Tibial nerve (tissue), 4 donors: ENCODE results near the gene RRAGB.

Experiments used
- EP300 ChIP-seq, 2 donors: sonication (generic); formaldehyde crosslinking; IDR thresholded peaks; one replicate each; pipeline ENCODE4 v1.6.1; 2017; ENCODE audit warnings: antibody characterized with exemption in 2 of 2, mild to moderate bottlenecking in 1 of 2
- POLR2A ChIP-seq, 2 donors: fragments of 450-650 bp; IDR thresholded peaks; one replicate each; pipeline ENCODE4 v1.6.1; 2017; ENCODE audit warnings: antibody characterized with exemption in 2 of 2, mild to moderate bottlenecking in 2 of 2, moderate library complexity in 2 of 2
- TF ChIP-seq, protein P1 (sequence below), 5 experiments: fragments of 200-600 bp in 3 of 5; fragments of 450-650 bp in 2 of 5; sonication (generic) in 3 of 5; IDR thresholded peaks; one replicate each; pipeline ENCODE4 v1.5.1; 2016 to 2019; ENCODE audit warnings: antibody characterized with exemption in 5 of 5, mild to moderate bottlenecking in 3 of 5, moderate library complexity in 2 of 5

DNA sequence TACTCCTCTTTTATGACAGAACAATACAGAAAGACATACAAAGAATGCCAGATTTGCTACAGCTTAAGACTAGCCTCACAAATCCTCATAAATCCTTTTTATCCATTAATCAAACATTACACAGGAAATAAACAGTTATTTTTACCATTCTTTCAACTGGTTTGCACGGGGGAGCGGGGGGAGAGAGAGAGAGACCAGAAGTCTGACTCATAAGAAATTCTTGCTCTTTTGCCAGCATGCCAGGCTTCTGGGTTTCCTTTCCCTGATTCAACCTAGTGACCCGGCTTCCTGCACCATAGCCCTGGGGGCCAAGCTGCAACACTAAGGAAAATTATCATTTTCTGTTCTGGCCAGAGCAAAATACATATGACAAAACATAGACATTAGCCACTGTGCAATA, 6.8 kb upstream of the RRAGB start:
- no peak for TF ChIP-seq POLR2A (IDR thresholded peaks at IDR 0.05)
- TF ChIP-seq, protein P1, sequence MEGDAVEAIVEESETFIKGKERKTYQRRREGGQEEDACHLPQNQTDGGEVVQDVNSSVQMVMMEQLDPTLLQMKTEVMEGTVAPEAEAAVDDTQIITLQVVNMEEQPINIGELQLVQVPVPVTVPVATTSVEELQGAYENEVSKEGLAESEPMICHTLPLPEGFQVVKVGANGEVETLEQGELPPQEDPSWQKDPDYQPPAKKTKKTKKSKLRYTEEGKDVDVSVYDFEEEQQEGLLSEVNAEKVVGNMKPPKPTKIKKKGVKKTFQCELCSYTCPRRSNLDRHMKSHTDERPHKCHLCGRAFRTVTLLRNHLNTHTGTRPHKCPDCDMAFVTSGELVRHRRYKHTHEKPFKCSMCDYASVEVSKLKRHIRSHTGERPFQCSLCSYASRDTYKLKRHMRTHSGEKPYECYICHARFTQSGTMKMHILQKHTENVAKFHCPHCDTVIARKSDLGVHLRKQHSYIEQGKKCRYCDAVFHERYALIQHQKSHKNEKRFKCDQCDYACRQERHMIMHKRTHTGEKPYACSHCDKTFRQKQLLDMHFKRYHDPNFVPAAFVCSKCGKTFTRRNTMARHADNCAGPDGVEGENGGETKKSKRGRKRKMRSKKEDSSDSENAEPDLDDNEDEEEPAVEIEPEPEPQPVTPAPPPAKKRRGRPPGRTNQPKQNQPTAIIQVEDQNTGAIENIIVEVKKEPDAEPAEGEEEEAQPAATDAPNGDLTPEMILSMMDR (IDR thresholded peaks at IDR 0.05) = no peak
- peak in 1 of 2 donors; percentile 12 for TF ChIP-seq EP300 (IDR thresholded peaks at IDR 0.05)
